K562 (cell line): Measurements from ENCODE around the gene C1orf116. TPM values are rescaled to one million over a fixed set of nuclear protein-coding genes. Genes with fewer than 3 reads are reported as not detected.

Experiments used
- ATAC-seq: fragments of 200-7000 bp; cut with Tn5 transposase; 3 replicates; pipeline ENCODE4 v1.9.1; 2020; ENCODE audit warnings: moderate library complexity
- BruUV-seq: library from RNA; stranded (reverse); fragments of 400-500 nt; replicated peaks from 2 replicates; lab custom pipeline; 2021; lab: Mats Ljungman, UMichigan
- CTCF ChIA-PET: fragments of 300-600 bp; formaldehyde crosslinking; extraction: SDS; loops from one replicate; lab custom pipeline; 2021; ENCODE audit warnings: low intra/inter-chr PET ratio; lab: Yijun Ruan, JAX
- POLR2A ChIA-PET: fragments of 300-600, 350-650 bp; sonication (Branson Sonifier 250); formaldehyde crosslinking; extraction: SDS; loops from one replicate; lab custom pipeline; 2021; ENCODE audit warnings: antibody characterized with exemption, inconsistent platforms; lab: Yijun Ruan, JAX
- DNase-seq, 4 experiments: peaks; one replicate each; pipeline versions ENCODE4 v3.0.0 to v3.0.0-alpha.2; 2011 to 2018; ENCODE audit warnings: low spot score in 3 of 4, mixed read lengths in 3 of 4; ENCODE audit errors: extremely low read depth in 1 of 4
- FAIRE-seq: peaks from 2 replicates; lab custom pipeline; 2011; peaks lifted over from hg19 to GRCh38; lab: Jason Lieb, UNC
- H2AFZ ChIP-seq: 2 replicates; pipeline ENCODE4 v1.6.0; 2011; ENCODE audit warnings: low read depth, low read length, control low read depth, inconsistent platforms
- H3K27ac ChIP-seq: fragments of 200-600 bp; 3 replicates; pipeline ENCODE4 v1.8.0; 2011; ENCODE audit warnings: low read depth, mild to moderate bottlenecking, control low read depth, inconsistent platforms, low read length, moderate library complexity, mixed read lengths; ENCODE audit errors: extremely low read depth
- H3K27me3 ChIP-seq, 2 experiments: fragments of 300-600 bp in 1 of 2; 2 replicates in 1 of 2; 3 replicates in 1 of 2; pipeline versions ENCODE4 v1.6.0 to v1.8.0; 2011; ENCODE audit warnings: inconsistent platforms in 2 of 2, low read length in 2 of 2, mild to moderate bottlenecking in 1 of 2, mixed read lengths in 1 of 2, moderate library complexity in 1 of 2; ENCODE audit not compliant: control insufficient read depth in 2 of 2, insufficient read depth in 2 of 2
- H3K36me3 ChIP-seq: fragments of 300-600 bp; 3 replicates; pipeline ENCODE4 v1.8.0; 2011; ENCODE audit warnings: mild to moderate bottlenecking, low read length, inconsistent platforms; ENCODE audit not compliant: control insufficient read depth, insufficient read depth
- H3K4me1 ChIP-seq, 2 experiments: fragments of 200-600 bp in 1 of 2; replicated peaks in 1 of 2; 2 replicates in 1 of 2; 3 replicates in 1 of 2; pipeline versions ENCODE4 v1.5.1 to v1.8.0; 2011; ENCODE audit warnings: inconsistent platforms in 2 of 2, low read length in 2 of 2, mild to moderate bottlenecking in 1 of 2, mixed read lengths in 1 of 2, moderate library complexity in 1 of 2; ENCODE audit not compliant: control insufficient read depth in 2 of 2, insufficient read depth in 2 of 2
- H3K4me2 ChIP-seq: 2 replicates; pipeline ENCODE4 v1.6.1; 2011; ENCODE audit warnings: low read length, control low read depth, inconsistent platforms, mixed read lengths; ENCODE audit not compliant: insufficient read depth
- H3K4me3 ChIP-seq: fragments of 200-600 bp; sonication (generic), shearing (Covaris generic); 2 replicates; pipeline ENCODE4 v1.5.1; 2016; ENCODE audit warnings: control low read depth, inconsistent platforms
- H3K79me2 ChIP-seq: fragments of 200-600 bp; 3 replicates; pipeline ENCODE4 v1.8.0; 2011; ENCODE audit warnings: low read length, inconsistent platforms; ENCODE audit not compliant: control insufficient read depth, insufficient read depth
- H3K9ac ChIP-seq, 2 experiments: 2 replicates each; pipeline versions ENCODE4 v1.6.0 to v1.6.1; 2011; ENCODE audit warnings: low read depth in 2 of 2, low read length in 2 of 2, control low read depth in 1 of 2, inconsistent platforms in 1 of 2, mild to moderate bottlenecking in 1 of 2, mixed read lengths in 1 of 2; ENCODE audit not compliant: insufficient read depth in 1 of 2
- H3K9me1 ChIP-seq: one replicate; pipeline ENCODE4 v1.6.0; 2011; ENCODE audit warnings: inconsistent platforms, mild to moderate bottlenecking, low read length, moderate library complexity; ENCODE audit not compliant: control insufficient read depth, insufficient read depth
- H3K9me3 ChIP-seq: replicated peaks from 2 replicates; pipeline ENCODE4 v1.5.1; 2011; ENCODE audit warnings: low read depth, low read length, inconsistent platforms; ENCODE audit not compliant: control insufficient read depth, insufficient read depth
- H4K20me1 ChIP-seq: replicated peaks from 2 replicates; pipeline ENCODE4 v1.6.1; 2011; ENCODE audit warnings: low read length, inconsistent platforms, mixed read lengths; ENCODE audit not compliant: control insufficient read depth, insufficient read depth
- BDP1 ChIP-seq: IDR thresholded peaks from 3 replicates; pipeline ENCODE4 v1.6.1; 2011; ENCODE audit not compliant: insufficient read length, insufficient read depth
- CSDE1 ChIP-seq, 2 experiments: fragments of 450-650 bp; IDR thresholded peaks; 2 replicates each; pipeline ENCODE4 v1.6.1; 2016; ENCODE audit warnings: mild to moderate bottlenecking in 1 of 2
- ERF ChIP-seq: fragments of 450-650 bp; formaldehyde crosslinking; IDR thresholded peaks from 2 replicates; pipeline ENCODE4 v1.4.0; 2020; ENCODE audit warnings: mild to moderate bottlenecking, mixed read lengths
- EWSR1 ChIP-seq: fragments of 450-650 bp; IDR thresholded peaks from 2 replicates; pipeline ENCODE4 v1.6.1; 2018; ENCODE audit warnings: borderline replicate concordance, mild to moderate bottlenecking, low read depth, moderate library complexity; ENCODE audit not compliant: partially characterized antibody
- FOXP1 ChIP-seq: sonication (generic); formaldehyde crosslinking; IDR thresholded peaks from 2 replicates; pipeline ENCODE4 v1.8.0; 2022; ENCODE audit warnings: mild to moderate bottlenecking, missing genetic modification reagents
- NFE2L1 ChIP-seq: fragments of 450-650 bp; IDR thresholded peaks from 2 replicates; pipeline ENCODE4 v1.6.1; 2016; ENCODE audit warnings: missing genetic modification characterization, low read depth, mild to moderate bottlenecking, missing compliant biosample characterization, moderate library complexity, borderline replicate concordance
- SMARCC2 ChIP-seq: fragments of 450-650 bp; IDR thresholded peaks from 2 replicates; pipeline ENCODE4 v1.6.1; 2017; ENCODE audit warnings: antibody characterized with exemption, moderate library complexity, mild to moderate bottlenecking, low read depth
- SRSF3 ChIP-seq: fragments of 200-400 bp; formaldehyde crosslinking; IDR thresholded peaks from 2 replicates; pipeline ENCODE4 v1.6.1; 2016; ENCODE audit warnings: mild to moderate bottlenecking, low read length, moderate library complexity; ENCODE audit not compliant: insufficient read depth
- TARDBP ChIP-seq: fragments of 450-650 bp; IDR thresholded peaks from 2 replicates; pipeline ENCODE4 v1.6.1; 2016
- ZFP30 ChIP-seq: fragments of 250-450 bp; sonication (Bioruptor Pico); IDR thresholded peaks from 2 replicates; pipeline ENCODE4 v1.8.0; 2022; ENCODE audit warnings: moderate library complexity, mild to moderate bottlenecking, inconsistent platforms, borderline replicate concordance
- ZNF263 ChIP-seq: sonication (generic); formaldehyde crosslinking; IDR thresholded peaks from 2 replicates; pipeline ENCODE4 v1.8.0; 2022; ENCODE audit warnings: mild to moderate bottlenecking, missing genetic modification reagents, borderline replicate concordance
- WGBS: fragments of 100-300 bp; shearing (Covaris generic); methylation state at CpG from one replicate; pipeline ENCODE4 v1.1.6; 2016; ENCODE audit warnings: low coverage, mixed read lengths; ENCODE audit not compliant: insufficient coverage; ENCODE audit errors: missing lambda C conversion rate; 5-methylcytosine and 5-hydroxymethylcytosine counted together
- in situ Hi-C: fragments of 300-500 bp; cut with MboI; formaldehyde crosslinking; loops from 4 replicates; pipeline ENCODE4 v1.15.0; 2018; ENCODE audit warnings: inconsistent platforms, mixed read lengths
- intact Hi-C: fragments of 100-400 bp; cut with micrococcal nuclease; formaldehyde crosslinking; loops from 2 replicates; pipeline ENCODE4 v1.14.2; 2022
- polyA plus RNA-seq, 8 experiments: library from polyadenylated mRNA; depleted of rRNA in 4 of 8; stranded (reverse) in 5 of 8; unstranded in 3 of 8; fragments of >200 nt; fragmentation: Nextera tagmentation in 2 of 8; fragmentation: Illumina TruSeq in 1 of 8; extraction: Ambion mirVana in 2 of 8; extraction: Trizol in 1 of 8; gene quantifications; 2 replicates each; pipeline versions ENCODE4 v1.2.1 to v1.2.3, GENCODE V29; 2011 to 2014; ENCODE audit warnings: inconsistent platforms in 1 of 8, missing spikeins in 1 of 8
- total RNA-seq, 7 experiments: library from RNA; depleted of rRNA in 6 of 7; stranded (reverse); fragments of >200 nt in 6 of 7; fragmentation: Illumina TruSeq in 2 of 7; extraction: Trizol in 2 of 7; gene quantifications; 2 replicates each; pipeline versions ENCODE4 v1.2.1 to v1.2.3, GENCODE V29; 2011 to 2021; ENCODE audit warnings: low replicate concordance in 1 of 7
- TF ChIP-seq, protein P1 (sequence below), 2 experiments: IDR thresholded peaks in 1 of 2; conservative IDR thresholded peaks in 1 of 2; 2 replicates each; pipeline ENCODE4 v1.6.1; 2016; ENCODE audit warnings: low read depth in 2 of 2, mild to moderate bottlenecking in 1 of 2, missing compliant biosample characterization in 1 of 2, missing genetic modification characterization in 1 of 2, moderate library complexity in 1 of 2

Gene C1orf116
- total and polyA plus RNA-seq, 9 of the 15 experiments (the other 6 are each of a cell fraction or from before 2014, with no cell fraction given) = 0.62 to 3.0 (median 0.95) TPM

GRCh38 chr1:207058252-207058651, 25.7 kb upstream of the C1orf116 start:
- Histone ChIP-seq H3K4me1 (peaks cover 10 to 22% of the 10 kb centered on the region in 2 experiments; a peak in 4 of 5 replicates), H3K9me1 (peaks cover 5% of the 10 kb centered on the region), H3K36me3 (peaks cover 29% of the 10 kb centered on the region), H3K9me3 (no peaks in the 10 kb centered on the region), H3K79me2 (peaks cover 2% of the 10 kb centered on the region; the same call in 1 of the 3 replicates), H3K4me2 (no peak overlapping the region), H3K4me3 (no peak overlapping the region), H3K9ac (no peak overlapping the region; a peak in 1 of 4 replicates), H4K20me1 (no peaks in the 10 kb centered on the region), H3K27me3 (no peaks in the 10 kb centered on the region), H2AFZ (no peak overlapping the region), H3K27ac (no peak overlapping the region)
- ATAC-seq = no peak
- in situ Hi-C loops (no loop called here), intact Hi-C loops (loop anchor here (10.0 kb wide), 1 partner anchor 587 kb away; the partner anchor contains the start of gene CR1L)
- BruUV-seq = no TSS peak
- 47% methylated on average over 4 of the region's 4 CpGs for WGBS
- CTCF ChIA-PET = no interaction called here
- POLR2A ChIA-PET = interaction anchor here (1.8 kb wide), 1 partner anchor 10 kb away, joined by 4 read pairs; no protein-coding TSS in a partner anchor
- DNase-seq = no peak
- FAIRE-seq = no peak
- TF ChIP-seq NFE2L1 (no peak), EWSR1 (no peak), BDP1 (no peak), SRSF3 (no peak), ERF (CRISPR knock-in tag) (no peak), SMARCC2 (no peak), CSDE1 (IDR thresholded peaks at IDR 0.05) (no peak), ZNF263 (CRISPR knock-in tag) (no peak), ZFP30 (no peak), TARDBP (no peak), FOXP1 (CRISPR knock-in tag) (no peak)
- TF ChIP-seq, protein P1, sequence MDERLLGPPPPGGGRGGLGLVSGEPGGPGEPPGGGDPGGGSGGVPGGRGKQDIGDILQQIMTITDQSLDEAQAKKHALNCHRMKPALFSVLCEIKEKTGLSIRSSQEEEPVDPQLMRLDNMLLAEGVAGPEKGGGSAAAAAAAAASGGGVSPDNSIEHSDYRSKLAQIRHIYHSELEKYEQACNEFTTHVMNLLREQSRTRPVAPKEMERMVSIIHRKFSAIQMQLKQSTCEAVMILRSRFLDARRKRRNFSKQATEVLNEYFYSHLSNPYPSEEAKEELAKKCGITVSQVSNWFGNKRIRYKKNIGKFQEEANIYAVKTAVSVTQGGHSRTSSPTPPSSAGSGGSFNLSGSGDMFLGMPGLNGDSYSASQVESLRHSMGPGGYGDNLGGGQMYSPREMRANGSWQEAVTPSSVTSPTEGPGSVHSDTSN (CRISPR knock-in tag; IDR thresholded peaks at IDR 0.05; ENCODE audit: low read depth) = no peak
- TF ChIP-seq, protein P1 (tag; conservative IDR thresholded peaks at IDR 0.05; ENCODE audit: low read depth) = no peak
